K562 (cell line): Measurements from ENCODE around the gene VPS13D. TPM values are rescaled to one million over a fixed set of nuclear protein-coding genes. Genes with fewer than 3 reads are reported as not detected.

Experiments used
- ATAC-seq: fragments of 200-7000 bp; cut with Tn5 transposase; 3 replicates; pipeline ENCODE4 v1.9.1; 2020; ENCODE audit warnings: moderate library complexity
- BruUV-seq: library from RNA; stranded (reverse); fragments of 400-500 nt; replicated peaks from 2 replicates; lab custom pipeline; 2021; lab: Mats Ljungman, UMichigan
- CTCF ChIA-PET: fragments of 300-600 bp; formaldehyde crosslinking; extraction: SDS; loops from one replicate; lab custom pipeline; 2021; ENCODE audit warnings: low intra/inter-chr PET ratio; lab: Yijun Ruan, JAX
- POLR2A ChIA-PET: fragments of 300-600, 350-650 bp; sonication (Branson Sonifier 250); formaldehyde crosslinking; extraction: SDS; loops from one replicate; lab custom pipeline; 2021; ENCODE audit warnings: antibody characterized with exemption, inconsistent platforms; lab: Yijun Ruan, JAX
- DNase-seq, 4 experiments: peaks; one replicate each; pipeline versions ENCODE4 v3.0.0 to v3.0.0-alpha.2; 2011 to 2018; ENCODE audit warnings: low spot score in 3 of 4, mixed read lengths in 3 of 4; ENCODE audit errors: extremely low read depth in 1 of 4
- FAIRE-seq: peaks from 2 replicates; lab custom pipeline; 2011; peaks lifted over from hg19 to GRCh38; lab: Jason Lieb, UNC
- H2AFZ ChIP-seq: 2 replicates; pipeline ENCODE4 v1.6.0; 2011; ENCODE audit warnings: low read depth, low read length, control low read depth, inconsistent platforms
- H3K27ac ChIP-seq: fragments of 200-600 bp; 3 replicates; pipeline ENCODE4 v1.8.0; 2011; ENCODE audit warnings: low read depth, mild to moderate bottlenecking, control low read depth, inconsistent platforms, low read length, moderate library complexity, mixed read lengths; ENCODE audit errors: extremely low read depth
- H3K27me3 ChIP-seq, 2 experiments: fragments of 300-600 bp in 1 of 2; 2 replicates in 1 of 2; 3 replicates in 1 of 2; pipeline versions ENCODE4 v1.6.0 to v1.8.0; 2011; ENCODE audit warnings: inconsistent platforms in 2 of 2, low read length in 2 of 2, mild to moderate bottlenecking in 1 of 2, mixed read lengths in 1 of 2, moderate library complexity in 1 of 2; ENCODE audit not compliant: control insufficient read depth in 2 of 2, insufficient read depth in 2 of 2
- H3K36me3 ChIP-seq: fragments of 300-600 bp; 3 replicates; pipeline ENCODE4 v1.8.0; 2011; ENCODE audit warnings: mild to moderate bottlenecking, low read length, inconsistent platforms; ENCODE audit not compliant: control insufficient read depth, insufficient read depth
- H3K4me1 ChIP-seq, 2 experiments: fragments of 200-600 bp in 1 of 2; replicated peaks in 1 of 2; 2 replicates in 1 of 2; 3 replicates in 1 of 2; pipeline versions ENCODE4 v1.5.1 to v1.8.0; 2011; ENCODE audit warnings: inconsistent platforms in 2 of 2, low read length in 2 of 2, mild to moderate bottlenecking in 1 of 2, mixed read lengths in 1 of 2, moderate library complexity in 1 of 2; ENCODE audit not compliant: control insufficient read depth in 2 of 2, insufficient read depth in 2 of 2
- H3K4me2 ChIP-seq: 2 replicates; pipeline ENCODE4 v1.6.1; 2011; ENCODE audit warnings: low read length, control low read depth, inconsistent platforms, mixed read lengths; ENCODE audit not compliant: insufficient read depth
- H3K4me3 ChIP-seq: fragments of 200-600 bp; sonication (generic), shearing (Covaris generic); 2 replicates; pipeline ENCODE4 v1.5.1; 2016; ENCODE audit warnings: control low read depth, inconsistent platforms
- H3K79me2 ChIP-seq: fragments of 200-600 bp; 3 replicates; pipeline ENCODE4 v1.8.0; 2011; ENCODE audit warnings: low read length, inconsistent platforms; ENCODE audit not compliant: control insufficient read depth, insufficient read depth
- H3K9ac ChIP-seq, 2 experiments: 2 replicates each; pipeline versions ENCODE4 v1.6.0 to v1.6.1; 2011; ENCODE audit warnings: low read depth in 2 of 2, low read length in 2 of 2, control low read depth in 1 of 2, inconsistent platforms in 1 of 2, mild to moderate bottlenecking in 1 of 2, mixed read lengths in 1 of 2; ENCODE audit not compliant: insufficient read depth in 1 of 2
- H3K9me1 ChIP-seq: one replicate; pipeline ENCODE4 v1.6.0; 2011; ENCODE audit warnings: inconsistent platforms, mild to moderate bottlenecking, low read length, moderate library complexity; ENCODE audit not compliant: control insufficient read depth, insufficient read depth
- H3K9me3 ChIP-seq: replicated peaks from 2 replicates; pipeline ENCODE4 v1.5.1; 2011; ENCODE audit warnings: low read depth, low read length, inconsistent platforms; ENCODE audit not compliant: control insufficient read depth, insufficient read depth
- H4K20me1 ChIP-seq: replicated peaks from 2 replicates; pipeline ENCODE4 v1.6.1; 2011; ENCODE audit warnings: low read length, inconsistent platforms, mixed read lengths; ENCODE audit not compliant: control insufficient read depth, insufficient read depth
- DNMT1 ChIP-seq: fragments of 450-650 bp; IDR thresholded peaks from 2 replicates; pipeline ENCODE4 v1.6.1; 2016; ENCODE audit warnings: antibody characterized with exemption, mild to moderate bottlenecking
- NFIX ChIP-seq: fragments of 250-450 bp; sonication (Bioruptor Pico); IDR thresholded peaks from 2 replicates; pipeline ENCODE4 v1.4.0; 2020; ENCODE audit warnings: low read depth, mild to moderate bottlenecking, moderate library complexity
- NUFIP1 ChIP-seq: fragments of 450-650 bp; IDR thresholded peaks from 2 replicates; pipeline ENCODE4 v1.6.1; 2018; ENCODE audit not compliant: partially characterized antibody
- ZFP30 ChIP-seq: fragments of 250-450 bp; sonication (Bioruptor Pico); IDR thresholded peaks from 2 replicates; pipeline ENCODE4 v1.8.0; 2022; ENCODE audit warnings: moderate library complexity, mild to moderate bottlenecking, inconsistent platforms, borderline replicate concordance
- ZNF431 ChIP-seq: sonication (generic); formaldehyde crosslinking; IDR thresholded peaks from 2 replicates; pipeline ENCODE4 v1.8.0; 2022; ENCODE audit warnings: mild to moderate bottlenecking, missing genetic modification reagents
- WGBS: fragments of 100-300 bp; shearing (Covaris generic); methylation state at CpG from one replicate; pipeline ENCODE4 v1.1.6; 2016; ENCODE audit warnings: low coverage, mixed read lengths; ENCODE audit not compliant: insufficient coverage; ENCODE audit errors: missing lambda C conversion rate; 5-methylcytosine and 5-hydroxymethylcytosine counted together
- in situ Hi-C: fragments of 300-500 bp; cut with MboI; formaldehyde crosslinking; loops from 4 replicates; pipeline ENCODE4 v1.15.0; 2018; ENCODE audit warnings: inconsistent platforms, mixed read lengths
- intact Hi-C: fragments of 100-400 bp; cut with micrococcal nuclease; formaldehyde crosslinking; loops from 2 replicates; pipeline ENCODE4 v1.14.2; 2022
- polyA plus RNA-seq, 8 experiments: library from polyadenylated mRNA; depleted of rRNA in 4 of 8; stranded (reverse) in 5 of 8; unstranded in 3 of 8; fragments of >200 nt; fragmentation: Nextera tagmentation in 2 of 8; fragmentation: Illumina TruSeq in 1 of 8; extraction: Ambion mirVana in 2 of 8; extraction: Trizol in 1 of 8; gene quantifications; 2 replicates each; pipeline versions ENCODE4 v1.2.1 to v1.2.3, GENCODE V29; 2011 to 2014; ENCODE audit warnings: inconsistent platforms in 1 of 8, missing spikeins in 1 of 8
- total RNA-seq, 7 experiments: library from RNA; depleted of rRNA in 6 of 7; stranded (reverse); fragments of >200 nt in 6 of 7; fragmentation: Illumina TruSeq in 2 of 7; extraction: Trizol in 2 of 7; gene quantifications; 2 replicates each; pipeline versions ENCODE4 v1.2.1 to v1.2.3, GENCODE V29; 2011 to 2021; ENCODE audit warnings: low replicate concordance in 1 of 7
- TF ChIP-seq, protein P1 (sequence below), 3 experiments: fragments of 200-800 bp in 1 of 3; sonication (Bioruptor generic) in 1 of 3; sonication (generic) in 1 of 3; formaldehyde crosslinking in 1 of 3; IDR thresholded peaks; 2 replicates each; pipeline versions ENCODE4 v1.6.1 to v1.8.0; 2016 to 2022; ENCODE audit warnings: mild to moderate bottlenecking in 2 of 3, missing compliant biosample characterization in 2 of 3, missing genetic modification characterization in 2 of 3, missing genetic modification reagents in 1 of 3
- TF ChIP-seq, protein P2 (sequence below), 2 experiments: fragments of 450-650 bp; IDR thresholded peaks; 2 replicates each; pipeline ENCODE4 v1.6.1; 2016; ENCODE audit warnings: mild to moderate bottlenecking in 2 of 2, borderline replicate concordance in 1 of 2, low read depth in 1 of 2, moderate library complexity in 1 of 2

The VPS13D gene
- total and polyA plus RNA-seq, 9 of the 15 experiments (the other 6 are each of a cell fraction or from before 2014, with no cell fraction given), result 6.1 to 51.5 (median 38.5) TPM

DNA sequence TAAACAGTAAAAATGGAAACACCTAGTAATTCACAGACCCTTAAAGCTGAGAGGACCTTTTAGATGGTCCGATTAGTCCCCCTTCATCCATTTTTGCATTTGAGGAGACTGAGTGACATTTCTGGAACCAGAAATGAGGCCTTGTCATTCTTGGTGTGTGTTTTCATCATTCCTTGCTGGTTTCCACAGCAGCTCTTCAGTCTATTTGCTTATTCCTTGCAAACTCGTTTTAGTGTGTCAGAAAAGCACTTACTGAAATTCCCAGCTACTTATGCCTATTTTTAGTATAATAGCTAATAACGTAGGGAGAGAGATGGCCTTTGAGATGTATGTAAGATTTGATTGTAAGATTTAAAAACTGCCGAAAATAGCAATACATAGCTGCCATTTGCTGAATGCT is 70.9 kb downstream of the VPS13D start:
- ChIA-PET CTCF (no interaction called here), POLR2A (interaction anchor here (0.5 to 2.3 kb wide), 7 partner anchors 9 to 334 kb away, joined by 3 to 8 read pairs (median 3); no protein-coding TSS in a partner anchor)
- Histone ChIP-seq H3K4me2 (no peak overlapping the region), H3K36me3 (peaks cover 82% of the 10 kb centered on the region), H3K9me1 (no peaks in the 10 kb centered on the region), H3K4me1 (no peaks in the 10 kb centered on the region), H3K79me2 (no peaks in the 10 kb centered on the region), H2AFZ (no peak overlapping the region), H3K4me3 (no peak overlapping the region), H4K20me1 (no peaks in the 10 kb centered on the region), H3K9ac (no peak overlapping the region), H3K27ac (no peak overlapping the region), H3K27me3 (no peaks in the 10 kb centered on the region)
- no peak for ATAC-seq
- intact Hi-C loops (no loop called here), in situ Hi-C loops (loop anchor here (25.0 kb wide), 1 partner anchor 312 kb away; the partner anchor contains the start of gene DHRS3)
- 69% methylated on average over 4 of the region's 4 CpGs for WGBS
- FAIRE-seq, result no peak
- no TSS peak for BruUV-seq
- DNase-seq, result no peak
- TF ChIP-seq, protein P1, sequence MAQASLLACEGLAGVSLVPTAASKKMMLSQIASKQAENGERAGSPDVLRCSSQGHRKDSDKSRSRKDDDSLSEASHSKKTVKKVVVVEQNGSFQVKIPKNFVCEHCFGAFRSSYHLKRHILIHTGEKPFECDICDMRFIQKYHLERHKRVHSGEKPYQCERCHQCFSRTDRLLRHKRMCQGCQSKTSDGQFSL (CRISPR knock-in tag; IDR thresholded peaks at IDR 0.05), result no peak
- TF ChIP-seq, protein P1 (tag; IDR thresholded peaks at IDR 0.05), result no peak
- TF ChIP-seq DNMT1, result no peak
- no peak for TF ChIP-seq ZNF431 (CRISPR knock-in tag)
- TF ChIP-seq NFIX (CRISPR knock-in tag), result no peak
- no peak for TF ChIP-seq NUFIP1
- TF ChIP-seq, protein P2, sequence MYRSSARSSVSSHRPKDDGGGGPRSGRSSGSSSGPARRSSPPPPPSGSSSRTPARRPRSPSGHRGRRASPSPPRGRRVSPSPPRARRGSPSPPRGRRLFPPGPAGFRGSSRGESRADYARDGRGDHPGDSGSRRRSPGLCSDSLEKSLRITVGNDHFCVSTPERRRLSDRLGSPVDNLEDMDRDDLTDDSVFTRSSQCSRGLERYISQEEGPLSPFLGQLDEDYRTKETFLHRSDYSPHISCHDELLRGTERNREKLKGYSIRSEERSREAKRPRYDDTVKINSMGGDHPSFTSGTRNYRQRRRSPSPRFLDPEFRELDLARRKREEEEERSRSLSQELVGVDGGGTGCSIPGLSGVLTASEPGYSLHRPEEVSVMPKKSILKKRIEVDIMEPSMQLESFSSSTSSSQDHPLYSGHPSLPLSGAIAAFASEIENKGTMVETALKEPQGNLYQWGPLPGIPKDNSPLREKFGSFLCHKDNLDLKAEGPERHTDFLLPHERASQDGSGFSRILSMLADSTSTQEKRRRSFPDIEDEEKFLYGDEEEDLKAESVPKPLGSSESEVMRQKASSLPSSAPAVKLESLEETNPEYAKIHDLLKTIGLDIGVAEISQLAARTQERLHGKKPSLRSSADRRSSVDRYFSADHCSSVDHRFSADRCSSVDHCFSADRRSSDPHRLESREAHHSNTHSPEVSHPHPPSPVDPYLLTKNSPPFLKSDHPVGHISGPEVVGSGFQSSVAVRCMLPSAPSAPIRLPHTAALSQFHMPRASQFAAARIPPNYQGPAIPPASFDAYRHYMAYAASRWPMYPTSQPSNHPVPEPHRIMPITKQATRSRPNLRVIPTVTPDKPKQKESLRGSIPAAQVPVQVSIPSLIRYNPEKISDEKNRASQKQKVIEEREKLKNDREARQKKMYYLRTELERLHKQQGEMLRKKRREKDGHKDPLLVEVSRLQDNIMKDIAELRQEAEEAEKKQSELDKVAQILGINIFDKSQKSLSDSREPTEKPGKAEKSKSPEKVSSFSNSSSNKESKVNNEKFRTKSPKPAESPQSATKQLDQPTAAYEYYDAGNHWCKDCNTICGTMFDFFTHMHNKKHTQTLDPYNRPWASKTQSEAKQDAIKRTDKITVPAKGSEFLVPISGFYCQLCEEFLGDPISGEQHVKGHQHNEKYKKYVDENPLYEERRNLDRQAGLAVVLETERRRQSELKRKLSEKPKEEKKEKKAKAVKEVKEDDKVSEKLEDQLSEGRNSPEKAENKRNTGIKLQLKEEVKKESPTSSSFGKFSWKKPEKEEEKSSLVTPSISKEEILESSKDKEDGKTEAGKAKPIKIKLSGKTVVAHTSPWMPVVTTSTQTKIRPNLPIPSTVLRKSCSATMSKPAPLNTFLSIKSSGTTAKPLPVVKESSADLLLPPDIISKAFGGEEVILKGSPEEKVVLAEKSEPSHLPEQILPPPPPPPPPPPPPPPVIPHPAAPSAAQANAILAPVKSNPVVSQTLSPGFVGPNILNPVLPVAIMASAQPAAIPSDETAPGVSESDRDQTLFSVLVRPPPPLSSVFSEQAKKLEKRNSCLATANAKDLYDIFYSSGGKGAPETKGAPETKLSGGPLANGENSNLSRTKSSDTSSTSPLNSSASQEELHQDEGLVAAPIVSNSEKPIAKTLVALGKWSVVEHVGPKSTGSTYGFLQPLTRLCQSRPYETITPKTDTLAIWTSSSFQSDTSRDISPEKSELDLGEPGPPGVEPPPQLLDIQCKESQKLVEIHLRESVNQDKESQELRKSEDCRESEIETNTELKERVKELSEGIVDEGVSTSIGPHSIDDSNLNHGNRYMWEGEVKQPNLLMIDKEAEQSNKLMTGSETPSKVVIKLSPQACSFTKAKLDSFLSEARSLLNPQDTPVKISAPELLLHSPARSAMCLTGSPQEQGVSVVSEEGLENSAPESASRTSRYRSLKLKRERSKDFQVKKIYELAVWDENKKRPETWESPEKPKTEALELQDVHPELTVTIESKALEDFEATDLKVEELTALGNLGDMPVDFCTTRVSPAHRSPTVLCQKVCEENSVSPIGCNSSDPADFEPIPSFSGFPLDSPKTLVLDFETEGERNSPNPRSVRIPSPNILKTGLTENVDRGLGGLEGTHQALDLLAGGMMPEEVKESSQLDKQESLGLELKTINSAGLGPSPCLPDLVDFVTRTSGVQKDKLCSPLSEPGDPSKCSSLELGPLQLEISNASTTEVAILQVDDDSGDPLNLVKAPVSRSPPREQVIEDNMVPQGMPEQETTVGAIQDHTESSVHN (IDR thresholded peaks at IDR 0.05; ENCODE audit: borderline replicate concordance in 1 of 2, low read depth in 1 of 2), result no peak
- no peak for TF ChIP-seq ZFP30 (CRISPR knock-in tag)
- TF ChIP-seq, all 486 proteins: peak for 0
- no peaks in the 10 kb centered on the region for H3K9me3 ChIP-seq
